Stomach (tissue), 9 donors: Measurements from ENCODE around the gene DHRS13. TPM values are rescaled to one million over a fixed set of nuclear protein-coding genes. Genes with fewer than 3 reads are reported as not detected.

ENCODE experiments used
- DNase-seq, 2 donors: peaks; one replicate each; pipeline versions ENCODE4 v3.0.0 to v3.0.0-alpha.2; 2013 to 2019
- H3K27ac ChIP-seq, 5 donors: fragments of 200-600 bp in 4 of 5; sonication (generic) in 4 of 5; one replicate each; pipeline ENCODE4 v1.5.1; 2013 to 2019; ENCODE audit warnings: mild to moderate bottlenecking in 1 of 5, moderate library complexity in 1 of 5
- H3K27me3 ChIP-seq, 3 donors: fragments of 200-600 bp; sonication (generic); one replicate each; pipeline ENCODE4 v1.5.1; 2017 to 2019; ENCODE audit warnings: mixed run types in 1 of 3
- H3K36me3 ChIP-seq, 4 donors: fragments of 200-600 bp; sonication (generic); 1 replicate in 3 of 4; 2 replicates in 1 of 4; pipeline ENCODE4 v1.5.1; 2016 to 2019
- H3K4me1 ChIP-seq, 4 donors: fragments of 200-600 bp; sonication (generic); one replicate each; pipeline ENCODE4 v1.5.1; 2016 to 2019
- H3K4me3 ChIP-seq, 4 donors: fragments of 200-600 bp; sonication (generic) in 3 of 4; one replicate each; pipeline ENCODE4 v1.5.1; 2016 to 2019; ENCODE audit warnings: mild to moderate bottlenecking in 1 of 4
- H3K9me3 ChIP-seq, 4 donors: fragments of 200-600 bp; sonication (generic); one replicate each; pipeline ENCODE4 v1.5.1; 2016 to 2019
- CTCF ChIP-seq, 7 experiments: fragments of 450-650 bp in 4 of 7; fragments of 200-600 bp in 3 of 7; sonication (generic) in 3 of 7; IDR thresholded peaks; one replicate each; pipeline ENCODE4 v1.5.1; 2016 to 2019; ENCODE audit warnings: antibody characterized with exemption in 7 of 7, control low read depth in 2 of 7, mild to moderate bottlenecking in 1 of 7
- EP300 ChIP-seq: sonication (generic); formaldehyde crosslinking; IDR thresholded peaks from one replicate; pipeline ENCODE4 v1.6.1; 2017; ENCODE audit warnings: antibody characterized with exemption
- POLR2A ChIP-seq, 4 donors: fragments of 450-650 bp; IDR thresholded peaks; one replicate each; pipeline ENCODE4 v1.6.1; 2016; ENCODE audit warnings: antibody characterized with exemption in 4 of 4, control low read depth in 2 of 4, mild to moderate bottlenecking in 1 of 4, moderate library complexity in 1 of 4
- POLR2AphosphoS5 ChIP-seq, 3 donors: sonication (generic); formaldehyde crosslinking; IDR thresholded peaks; one replicate each; pipeline ENCODE4 v1.6.1; 2016; ENCODE audit warnings: antibody characterized with exemption in 3 of 3
- WGBS, 5 donors: extraction: QIAGEN DNeasy Blood & Tissue Kit in 3 of 5; methylation state at CpG; one replicate each; pipeline versions ENCODE4 v1.1.5 to v1.1.7; 2013 to 2018; 5-methylcytosine and 5-hydroxymethylcytosine counted together
- intact Hi-C: fragments of 100-400 bp; cut with DNase I; formaldehyde crosslinking; loops from one replicate; pipeline ENCODE4 v1.15.1; 2023; ENCODE audit warnings: low total_unique reads
- polyA plus RNA-seq, 3 donors: library from polyadenylated mRNA; stranded (reverse); fragments of 200-250 nt; gene quantifications; one replicate each; pipeline ENCODE4 v1.2.3, GENCODE V29; 2013
- total RNA-seq, 5 donors: library from RNA; depleted of rRNA; stranded (reverse); fragments of >200 nt; gene quantifications; one replicate each; pipeline versions ENCODE4 v1.1.0 to v1.2.3, GENCODE V29; 2014 to 2016
- donor health status: healthy with polysubstance abuse.
- donor health status: Bipolar disorder and iron deficiency.
- donor health status: healthy.

The DHRS13 gene
- total and polyA plus RNA-seq, 8 donors, result 4.4 to 33.5 (median 8.3) TPM; not detected in 1

- H3K4me3 ChIP-seq, result peak overlapping the region; percentile 96 to 99 (median 98)
- H3K4me1 ChIP-seq, result peaks cover 35 to 47% (median 43%) of the 10 kb centered on the region in 4 donors
- H3K27me3 ChIP-seq, result no peaks in the 10 kb centered on the region
- H3K27ac ChIP-seq, result peak overlapping the region; percentile 91 to 99 (median 98)
- H3K36me3 ChIP-seq, result peaks cover 0 to 5% (median 4%) of the 10 kb centered on the region in 4 donors
- intact Hi-C loops, result no loop called here
- no peak for TF ChIP-seq EP300
- no peak for TF ChIP-seq POLR2AphosphoS5 (IDR thresholded peaks at IDR 0.05)
- TF ChIP-seq CTCF (IDR thresholded peaks at IDR 0.05), result no peak
- TF ChIP-seq POLR2A (IDR thresholded peaks at IDR 0.05), result no peak
- H3K9me3 ChIP-seq, result no peaks in the 10 kb centered on the region
- no peak for DNase-seq
- WGBS, 5 donors, result 0 to 2% (median 1%) methylated on average over 24 to 51 of the region's 51 CpGs
Measured at GRCh38 chr17:28950752-28951427, 48.0 kb upstream of the DHRS13 start.

GRCh38 chr17:28950017-28950751, 47.3 kb upstream of the DHRS13 start:
- Histone ChIP-seq H3K27me3 (no peaks in the 10 kb centered on the region), H3K4me3 (peak overlapping the region; percentile 96 to 99 (median 98)), H3K27ac (peak overlapping the region; percentile 91 to 99 (median 98)), H3K36me3 (peaks cover 0 to 5% (median 4%) of the 10 kb centered on the region in 4 donors), H3K9me3 (no peaks in the 10 kb centered on the region), H3K4me1 (peaks cover 42 to 54% (median 50%) of the 10 kb centered on the region in 4 donors)
- DNase-seq, result peak; percentile 39 to 83
- intact Hi-C loops, result no loop called here
- TF ChIP-seq POLR2A (IDR thresholded peaks at IDR 0.05) (no peak), EP300 (no peak), CTCF (IDR thresholded peaks at IDR 0.05) (no peak), POLR2AphosphoS5 (IDR thresholded peaks at IDR 0.05) (peak in 1 of 3 donors; percentile 1)
- 0 to 1% (median 0%) methylated on average over 32 to 43 of the region's 43 CpGs for WGBS, 5 donors

- no peak for TF ChIP-seq CTCF (IDR thresholded peaks at IDR 0.05)
- TF ChIP-seq POLR2AphosphoS5 (IDR thresholded peaks at IDR 0.05), result no peak
- TF ChIP-seq POLR2A (IDR thresholded peaks at IDR 0.05), result no peak
- TF ChIP-seq EP300, result no peak
- Histone ChIP-seq H3K36me3 (peaks cover 0 to 5% (median 4%) of the 10 kb centered on the region in 4 donors), H3K4me3 (peak overlapping the region; percentile 96 to 99 (median 98)), H3K27ac (peak overlapping the region; percentile 91 to 99 (median 98)), H3K4me1 (peaks cover 50 to 61% (median 58%) of the 10 kb centered on the region in 4 donors), H3K27me3 (no peaks in the 10 kb centered on the region), H3K9me3 (no peaks in the 10 kb centered on the region)
- 0% methylated on average over 58 to 61 of the region's 61 CpGs for WGBS, 5 donors
- intact Hi-C loops, result no loop called here
- DNase-seq, result peak; percentile 58 to 79
Measured at GRCh38 chr17:28949185-28950016, 46.5 kb upstream of the DHRS13 start.

GRCh38 chr17:28948873-28949184, 46.0 kb upstream of the DHRS13 start:
- TF ChIP-seq CTCF (IDR thresholded peaks at IDR 0.05), result no peak
- no peak for TF ChIP-seq POLR2AphosphoS5 (IDR thresholded peaks at IDR 0.05)
- TF ChIP-seq POLR2A (IDR thresholded peaks at IDR 0.05), result no peak
- no peak for TF ChIP-seq EP300
- no peaks in the 10 kb centered on the region for H3K27me3 ChIP-seq
- H3K9me3 ChIP-seq, result no peaks in the 10 kb centered on the region
- intact Hi-C loops, result no loop called here
- H3K4me1 ChIP-seq, result peaks cover 53 to 64% (median 64%) of the 10 kb centered on the region in 4 donors
- peak overlapping the region; percentile 91 to 99 (median 98) for H3K27ac ChIP-seq
- peak overlapping the region; percentile 96 to 99 (median 98) for H3K4me3 ChIP-seq
- DNase-seq, result no peak
- H3K36me3 ChIP-seq, result peaks cover 0 to 11% (median 4%) of the 10 kb centered on the region in 4 donors
- WGBS, 5 donors, result 0 to 1% (median 0%) methylated on average over 14 to 15 of the region's 15 CpGs
